DND-41 (cell line): ENCODE measurements around the gene LMNTD2.
A peak's percentile ranks its signal among the peaks of the same experiment; 100 is the strongest.

ENCODE experiments used
- ATAC-seq: fragments of 200-7000 bp; cut with Tn5 transposase; 3 replicates; pipeline ENCODE4 v1.9.1; 2021; ENCODE audit warnings: low read depth; ENCODE audit not compliant: insufficient read depth
- DNase-seq: peaks from one replicate; pipeline ENCODE4 v3.0.0-alpha.2; 2020
- H2AFZ ChIP-seq: 2 replicates; pipeline ENCODE4 v1.6.0; 2012; ENCODE audit warnings: low read depth, low read length
- H3K27ac ChIP-seq: 2 replicates; pipeline ENCODE4 v1.5.1; 2012; ENCODE audit warnings: low read length, inconsistent platforms
- H3K27me3 ChIP-seq: fragments of 200-600 bp; sonication (generic); 2 replicates; pipeline ENCODE4 v1.6.0; 2012; ENCODE audit warnings: low read length, mild to moderate bottlenecking, inconsistent platforms; ENCODE audit not compliant: insufficient read depth, poor library complexity
- H3K36me3 ChIP-seq: 2 replicates; pipeline ENCODE4 v1.5.1; 2012; ENCODE audit warnings: low read length, inconsistent platforms; ENCODE audit not compliant: insufficient read depth
- H3K4me1 ChIP-seq: 2 replicates; pipeline ENCODE4 v1.5.1; 2012; ENCODE audit warnings: mild to moderate bottlenecking, low read length; ENCODE audit not compliant: insufficient read depth
- H3K4me2 ChIP-seq: 2 replicates; pipeline ENCODE4 v1.6.0; 2012; ENCODE audit warnings: mild to moderate bottlenecking, moderate library complexity, low read length, inconsistent platforms; ENCODE audit not compliant: insufficient read depth
- H3K4me3 ChIP-seq, 2 experiments: fragments of 200-600 bp in 1 of 2; shearing (Covaris generic) in 1 of 2; 2 replicates each; pipeline ENCODE4 v1.5.1; 2012 to 2016; ENCODE audit warnings: inconsistent platforms in 2 of 2, low read length in 2 of 2, mild to moderate bottlenecking in 2 of 2, low read depth in 1 of 2, moderate library complexity in 1 of 2
- H3K79me2 ChIP-seq: 2 replicates; pipeline ENCODE4 v1.6.0; 2012; ENCODE audit warnings: low read length, inconsistent platforms; ENCODE audit not compliant: insufficient read depth
- H3K9ac ChIP-seq: 2 replicates; pipeline ENCODE4 v1.6.0; 2012; ENCODE audit warnings: low read depth, mild to moderate bottlenecking, inconsistent platforms, low read length, moderate library complexity
- H3K9me3 ChIP-seq: 2 replicates; pipeline ENCODE4 v1.5.1; 2012; ENCODE audit warnings: low read length, moderate library complexity, mild to moderate bottlenecking, inconsistent platforms; ENCODE audit not compliant: insufficient read depth, severe bottlenecking
- H4K20me1 ChIP-seq: 2 replicates; pipeline ENCODE4 v1.6.0; 2012; ENCODE audit warnings: low read length; ENCODE audit not compliant: insufficient read depth
- EZH2 ChIP-seq: IDR thresholded peaks from 3 replicates; pipeline ENCODE4 v1.6.1; 2012; ENCODE audit warnings: borderline replicate concordance, low read depth, mild to moderate bottlenecking, moderate library complexity, low read length, inconsistent platforms; ENCODE audit not compliant: severe bottlenecking
- TF ChIP-seq, protein P1 (sequence below): IDR thresholded peaks from 2 replicates; pipeline ENCODE4 v1.5.1; 2012; ENCODE audit warnings: borderline replicate concordance, low read length, moderate library complexity, mild to moderate bottlenecking; ENCODE audit not compliant: poor library complexity, severe bottlenecking; ENCODE audit errors: extremely low read depth

LMNTD2 gene

DNA sequence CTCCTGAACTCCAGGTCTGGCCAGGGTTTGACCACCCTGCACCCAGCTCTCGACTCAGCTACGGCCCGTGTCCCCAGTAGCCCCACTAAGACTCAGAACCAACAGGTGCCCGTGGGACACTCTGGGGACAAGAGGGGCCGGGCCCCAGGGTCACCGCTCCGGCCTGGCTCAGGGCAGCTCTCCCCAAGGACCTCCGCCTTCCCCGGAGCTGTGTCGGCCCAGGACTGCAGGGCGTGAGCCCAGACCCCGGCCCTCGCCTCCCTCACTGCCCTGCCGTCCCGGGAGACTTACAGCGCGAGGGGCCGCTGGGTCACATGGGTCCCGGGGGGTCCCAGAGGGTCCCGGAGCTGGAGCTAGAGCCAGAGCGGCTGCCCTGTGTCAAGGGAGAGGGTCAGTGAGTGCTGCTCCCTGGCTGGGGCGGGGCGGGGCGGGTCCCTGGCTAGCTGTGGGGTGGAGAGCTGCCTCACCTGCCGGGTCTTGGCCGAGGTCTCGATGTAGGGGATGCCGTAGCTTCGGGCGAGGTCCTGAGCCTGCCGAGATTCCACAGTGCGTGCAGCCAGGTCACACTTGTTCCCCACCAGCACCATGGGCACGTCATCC, 27.5 kb downstream of the LMNTD2 start:
- peaks cover 18% of the 10 kb centered on the region for H3K79me2 ChIP-seq
- peaks cover 36% of the 10 kb centered on the region for H4K20me1 ChIP-seq
- H3K4me2 ChIP-seq = peak overlapping the region; percentile 98
- no peak overlapping the region for H2AFZ ChIP-seq
- H3K9ac ChIP-seq = no peak overlapping the region; the same call in 1 of the 2 replicates
- no peak for TF ChIP-seq EZH2
- TF ChIP-seq, protein P1, sequence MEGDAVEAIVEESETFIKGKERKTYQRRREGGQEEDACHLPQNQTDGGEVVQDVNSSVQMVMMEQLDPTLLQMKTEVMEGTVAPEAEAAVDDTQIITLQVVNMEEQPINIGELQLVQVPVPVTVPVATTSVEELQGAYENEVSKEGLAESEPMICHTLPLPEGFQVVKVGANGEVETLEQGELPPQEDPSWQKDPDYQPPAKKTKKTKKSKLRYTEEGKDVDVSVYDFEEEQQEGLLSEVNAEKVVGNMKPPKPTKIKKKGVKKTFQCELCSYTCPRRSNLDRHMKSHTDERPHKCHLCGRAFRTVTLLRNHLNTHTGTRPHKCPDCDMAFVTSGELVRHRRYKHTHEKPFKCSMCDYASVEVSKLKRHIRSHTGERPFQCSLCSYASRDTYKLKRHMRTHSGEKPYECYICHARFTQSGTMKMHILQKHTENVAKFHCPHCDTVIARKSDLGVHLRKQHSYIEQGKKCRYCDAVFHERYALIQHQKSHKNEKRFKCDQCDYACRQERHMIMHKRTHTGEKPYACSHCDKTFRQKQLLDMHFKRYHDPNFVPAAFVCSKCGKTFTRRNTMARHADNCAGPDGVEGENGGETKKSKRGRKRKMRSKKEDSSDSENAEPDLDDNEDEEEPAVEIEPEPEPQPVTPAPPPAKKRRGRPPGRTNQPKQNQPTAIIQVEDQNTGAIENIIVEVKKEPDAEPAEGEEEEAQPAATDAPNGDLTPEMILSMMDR = no peak
- H3K4me1 ChIP-seq = peaks cover 41% of the 10 kb centered on the region
- H3K36me3 ChIP-seq = peaks cover 35% of the 10 kb centered on the region
- no peak overlapping the region for H3K27ac ChIP-seq
- ATAC-seq (no peak), DNase-seq (no peak)
- no peaks in the 10 kb centered on the region for H3K27me3 ChIP-seq
- H3K4me3 ChIP-seq = no peak overlapping the region; a peak in 1 of 4 replicates
- no peaks in the 10 kb centered on the region for H3K9me3 ChIP-seq

DNA sequence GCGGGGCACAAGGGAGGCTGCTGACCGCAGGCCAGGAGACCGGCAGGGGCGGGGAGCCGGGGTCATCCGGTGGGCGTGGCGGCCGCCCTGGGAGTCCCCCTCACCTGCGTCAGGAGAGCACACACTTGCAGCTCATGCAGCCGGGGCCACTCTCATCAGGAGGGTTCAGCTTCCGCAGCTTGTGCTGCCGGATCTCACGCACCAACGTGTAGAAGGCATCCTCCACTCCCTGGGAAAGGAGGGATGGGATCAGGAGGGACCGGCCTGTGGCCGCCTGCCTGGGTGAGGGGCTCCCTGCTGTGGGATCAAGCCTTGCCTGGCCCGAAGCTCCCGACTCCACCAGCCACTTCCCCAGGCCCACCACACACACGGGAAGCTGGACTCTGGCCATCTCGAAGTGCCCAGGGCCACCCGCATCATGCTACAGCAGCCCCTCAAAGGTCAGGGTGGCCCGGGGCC, 28.0 kb downstream of the LMNTD2 start:
- no peak for DNase-seq
- Histone ChIP-seq H3K4me1 (peaks cover 37% of the 10 kb centered on the region), H3K9me3 (no peaks in the 10 kb centered on the region), H3K9ac (no peak overlapping the region), H3K27ac (no peak overlapping the region), H4K20me1 (peaks cover 36% of the 10 kb centered on the region), H3K4me2 (no peak overlapping the region), H3K79me2 (peaks cover 18% of the 10 kb centered on the region), H3K4me3 (no peak overlapping the region), H2AFZ (no peak overlapping the region), H3K36me3 (peaks cover 35% of the 10 kb centered on the region), H3K27me3 (no peaks in the 10 kb centered on the region)
- TF ChIP-seq, protein P1 = no peak
- no peak for TF ChIP-seq EZH2
- ATAC-seq = no peak

DNA sequence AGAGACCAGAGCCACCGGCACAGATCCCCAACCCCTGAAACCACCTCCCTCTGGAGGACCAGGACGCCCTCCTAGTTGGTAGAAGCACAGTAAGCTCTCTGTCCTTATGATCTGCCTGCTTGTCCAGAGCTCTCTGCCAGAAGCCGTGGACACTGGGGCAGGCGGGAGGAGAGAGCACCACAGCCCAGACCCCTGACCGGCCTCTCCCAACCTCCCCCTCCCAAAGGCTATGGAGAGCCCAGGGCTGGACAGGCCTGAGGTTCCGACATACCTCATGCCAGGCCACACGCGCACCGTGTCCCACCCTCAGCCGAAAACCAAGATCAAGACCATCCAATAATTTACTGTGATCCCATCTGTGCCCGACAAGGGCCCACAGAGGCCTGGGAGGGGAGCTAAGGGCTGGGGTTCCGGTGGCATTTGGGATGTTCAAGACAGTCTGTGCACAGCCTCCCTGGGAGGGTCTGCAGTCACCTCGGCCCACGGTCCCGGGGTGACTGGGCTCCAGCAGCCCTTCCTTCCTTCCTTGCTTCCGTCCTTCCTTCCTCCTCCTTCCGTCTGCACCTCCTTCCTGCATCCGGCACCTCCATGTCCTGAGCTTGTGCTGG, 28.5 kb downstream of the LMNTD2 start:
- TF ChIP-seq EZH2 = no peak
- TF ChIP-seq, protein P1 = no peak
- H3K27me3 ChIP-seq = no peaks in the 10 kb centered on the region
- H3K36me3 ChIP-seq = peaks cover 35% of the 10 kb centered on the region
- peaks cover 18% of the 10 kb centered on the region for H3K79me2 ChIP-seq
- ATAC-seq (no peak), DNase-seq (no peak)
- H3K4me3 ChIP-seq = no peak overlapping the region
- H3K9me3 ChIP-seq = no peaks in the 10 kb centered on the region
- H3K27ac ChIP-seq = no peak overlapping the region
- peaks cover 32% of the 10 kb centered on the region for H3K4me1 ChIP-seq
- H4K20me1 ChIP-seq = peaks cover 36% of the 10 kb centered on the region
- no peak overlapping the region for H2AFZ ChIP-seq
- no peak overlapping the region for H3K4me2 ChIP-seq
- H3K9ac ChIP-seq = no peak overlapping the region
